HG02763 (cell line): ENCODE data around the gene NENF.
"Not testable (repeated sequence)": the region's sequence is repeated elsewhere in the genome, so short reads cannot be mapped to it uniquely, and the experiment has no call there.

ENCODE experiments used
- ATAC-seq: cut with Tn5 transposase; IDR thresholded peaks from one replicate; pipeline ENCODE4 v1.9.1; 2021; ENCODE audit warnings: mild to moderate bottlenecking, moderate library complexity; ENCODE audit not compliant: unreplicated experiment

NENF gene

GRCh38 chr1:212432661-212433576 lies at the start of gene NENF:
Gene NENF (plus strand): TSS chr1:212432920. CDS start chr1:212432944, 24 bp downstream.
- ATAC-seq = peak; percentile 99

DNA sequence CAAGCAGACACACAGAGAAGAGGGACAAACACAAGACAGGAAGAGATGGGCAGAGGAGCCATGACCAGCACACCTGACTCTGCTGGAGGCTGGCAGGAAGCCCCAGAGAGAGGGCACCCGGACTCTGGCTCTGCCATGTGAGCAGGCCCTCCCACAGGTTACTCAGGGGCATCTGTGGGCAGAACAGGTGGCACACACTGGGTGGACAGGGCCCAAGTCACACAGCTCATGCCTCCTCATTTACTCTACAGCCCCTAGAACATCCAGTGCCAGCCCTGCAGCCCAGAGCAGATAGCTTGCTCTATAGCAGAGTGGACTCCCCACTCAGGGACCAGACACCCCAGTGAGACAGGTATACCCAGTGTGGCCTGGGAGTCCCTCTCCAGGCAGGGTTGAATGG lies 46.7 kb upstream of the NENF start:
- no peak for ATAC-seq

DNA sequence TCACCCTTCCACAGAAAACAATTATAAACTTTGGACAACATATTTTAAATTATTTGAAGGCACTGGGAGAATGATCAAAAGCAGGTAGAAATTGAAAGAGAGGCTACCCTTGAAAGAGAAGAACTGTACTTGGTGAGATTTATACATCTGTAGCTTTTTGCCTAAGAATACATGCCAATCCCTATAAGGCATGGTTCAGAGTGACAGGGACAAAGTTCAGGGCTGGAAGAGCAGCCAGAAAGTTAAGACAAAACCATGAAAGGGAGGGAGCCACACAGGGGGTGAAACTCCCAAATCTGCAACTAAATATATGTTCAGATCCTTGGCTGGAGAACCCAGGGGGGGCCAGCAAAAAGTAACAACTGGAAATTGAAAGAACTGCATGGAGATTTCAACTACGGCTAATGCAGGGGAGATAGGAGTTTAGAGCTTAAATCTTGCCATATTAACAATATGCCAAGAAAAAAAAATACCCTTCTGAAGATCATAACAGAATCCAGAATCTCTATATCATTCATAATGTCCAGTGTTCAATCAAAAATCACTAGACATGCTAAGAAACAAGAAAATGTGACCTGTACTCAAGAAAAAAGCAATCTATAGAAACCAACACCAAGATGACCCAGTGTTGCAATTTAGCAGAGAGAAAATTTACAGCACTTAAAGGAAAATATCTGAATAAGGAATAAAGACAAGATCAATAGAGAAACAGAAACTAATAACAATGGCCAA lies 43.6 kb upstream of the NENF start:
- ATAC-seq = no peak

DNA sequence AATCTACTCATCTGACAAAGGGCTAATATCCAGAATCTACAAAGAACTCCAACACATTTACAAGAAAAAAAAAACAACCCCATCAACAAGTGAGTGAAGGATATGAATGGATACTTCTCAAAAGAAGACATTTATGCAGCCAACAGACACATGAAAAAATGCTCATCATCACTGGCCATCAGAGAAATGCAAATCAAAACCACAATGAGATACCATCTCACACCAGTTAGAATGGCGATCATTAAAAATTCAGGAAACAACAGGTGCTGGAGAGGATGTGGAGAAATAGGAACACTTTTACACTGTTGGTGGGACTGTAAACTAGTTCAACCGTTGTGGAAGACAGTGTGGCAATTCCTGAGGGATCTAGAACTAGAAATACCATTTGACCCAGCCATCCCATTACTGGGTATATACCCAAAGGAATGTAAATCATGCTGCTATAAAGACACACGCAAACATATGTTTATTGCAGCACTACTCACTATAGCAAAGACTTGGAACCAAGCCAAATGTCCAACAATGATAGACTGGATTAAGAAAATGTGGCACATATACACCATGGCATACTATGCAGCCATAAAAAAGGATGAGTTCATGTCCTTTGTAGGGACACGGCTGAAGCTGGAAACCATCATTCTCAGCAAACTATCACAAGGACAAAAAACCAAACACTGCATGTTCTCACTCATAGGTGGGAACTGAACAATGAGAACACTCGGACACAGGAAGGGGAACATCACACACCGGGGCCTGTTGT lies 36.9 kb upstream of the NENF start:
- not testable (repeated sequence) for ATAC-seq

DNA sequence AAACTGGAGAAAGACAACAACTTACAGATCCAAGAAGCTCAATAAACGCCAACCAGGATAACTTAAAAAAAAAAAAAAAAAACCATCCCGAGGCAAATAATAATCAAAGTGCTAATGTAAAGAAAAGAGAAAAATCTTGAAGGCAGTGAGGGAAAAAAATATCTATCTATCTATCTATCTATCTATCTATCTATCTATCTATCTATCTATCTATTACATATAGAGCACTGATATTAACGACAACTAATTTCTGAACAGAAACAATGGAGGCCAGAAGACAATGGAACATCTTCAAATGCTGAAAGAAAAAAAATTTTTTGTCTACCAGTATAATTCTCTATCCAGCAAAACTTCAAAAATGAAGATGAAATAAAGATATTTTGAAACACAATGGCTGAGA lies 36.1 kb upstream of the NENF start:
- no peak for ATAC-seq

DNA sequence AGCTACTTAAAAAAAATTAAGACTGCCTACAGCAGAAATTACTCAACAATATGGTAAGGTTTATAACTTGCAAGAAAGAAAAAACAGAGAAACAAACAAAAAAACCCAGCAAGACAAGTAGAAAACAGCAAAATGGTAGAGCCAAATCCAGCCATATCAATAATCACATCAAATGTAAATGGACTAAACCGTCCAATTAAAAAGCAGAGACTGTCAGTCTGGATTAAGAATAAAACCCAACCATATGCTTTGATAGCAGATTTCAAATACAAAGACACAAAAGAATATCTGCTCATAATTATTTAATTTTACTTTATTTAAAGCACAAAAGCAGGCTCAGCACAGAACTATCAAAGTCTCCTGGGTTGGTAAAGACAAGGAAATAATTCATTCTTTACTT lies 35.5 kb upstream of the NENF start:
- ATAC-seq = no peak

DNA sequence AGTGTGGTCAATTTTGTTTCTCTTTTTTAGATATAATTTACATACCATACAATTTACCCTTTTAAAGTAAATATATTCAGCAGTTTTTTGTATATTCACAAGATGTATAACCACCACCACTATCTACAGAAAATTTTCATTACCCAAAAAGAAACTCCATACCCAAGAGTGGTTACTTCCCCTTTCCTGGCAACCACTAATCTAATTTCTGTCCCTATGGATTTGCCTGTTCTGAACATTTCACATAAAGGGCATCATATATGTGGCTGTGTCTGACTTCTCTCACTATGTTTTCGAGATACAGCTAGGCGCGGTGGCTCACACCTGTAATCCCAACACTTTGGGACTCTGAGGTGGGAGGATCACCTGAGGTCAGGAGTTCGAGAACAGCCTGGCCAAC lies 31.7 kb upstream of the NENF start:
- no peak for ATAC-seq

- no peak for ATAC-seq
Observed at GRCh38 chr1:212401838-212402582, 30.7 kb upstream of the NENF start.

GRCh38 chr1:212402666-212403321 lies 29.9 kb upstream of the NENF start:
- no peak for ATAC-seq

- ATAC-seq = no peak
Observed at GRCh38 chr1:212410231-212410820, 22.4 kb upstream of the NENF start.

- no peak for ATAC-seq
Observed at GRCh38 chr1:212412374-212412773, 20.3 kb upstream of the NENF start.

DNA sequence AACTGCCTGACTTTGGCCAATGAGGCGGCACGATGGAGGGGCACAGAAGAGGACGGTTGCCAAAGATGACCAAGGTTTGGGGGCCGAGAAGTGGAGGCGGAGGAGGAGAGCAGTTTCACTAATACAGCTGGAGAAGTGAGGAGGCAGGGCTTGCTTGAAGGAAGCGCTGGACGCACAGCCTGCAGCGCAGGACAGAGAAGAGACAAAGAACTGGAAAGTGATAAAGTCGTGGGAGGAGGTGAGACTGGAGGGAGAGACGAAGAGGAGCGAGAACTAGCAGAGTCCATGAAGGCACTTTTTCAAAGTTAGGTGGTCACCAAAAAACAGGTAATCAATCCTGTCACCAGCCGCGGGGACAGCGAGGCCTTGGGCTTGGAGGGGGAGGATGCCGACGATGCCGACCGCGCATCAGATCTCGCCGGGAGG lies 18.8 kb upstream of the NENF start:
- no peak for ATAC-seq

- peak; percentile 96 for ATAC-seq
Observed at GRCh38 chr1:212414328-212415106, 18.2 kb upstream of the NENF start, which contains the start of gene PACC1. Gene PACC1 (minus strand): TSS chr1:212414886. CDS start chr1:212414757, 129 bp downstream.

GRCh38 chr1:212415107-212415841 lies 17.4 kb upstream of the NENF start:
- ATAC-seq = no peak

- no peak for ATAC-seq
Observed at GRCh38 chr1:212421165-212421564, 11.6 kb upstream of the NENF start.

- no peak for ATAC-seq
Observed at GRCh38 chr1:212423879-212424278, 8.8 kb upstream of the NENF start.

DNA sequence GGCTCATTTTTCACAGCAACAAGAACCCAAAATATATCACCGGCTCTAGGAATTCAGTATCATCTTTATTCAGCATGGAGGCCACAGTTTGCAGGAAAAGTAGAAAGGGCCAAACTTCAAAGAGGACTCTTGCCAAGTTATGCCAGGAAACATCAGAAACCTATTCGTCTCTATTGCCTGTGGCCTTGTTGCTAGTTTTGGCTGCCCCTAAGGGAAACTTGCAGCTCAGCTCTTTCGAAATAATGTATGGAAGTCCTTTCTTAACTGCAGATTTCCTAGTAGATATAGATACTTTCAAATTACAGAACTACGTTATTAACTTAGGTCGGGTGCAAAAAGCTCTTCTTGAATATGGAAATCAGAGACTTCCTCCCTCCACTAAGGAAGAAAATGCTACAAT lies 4.2 kb upstream of the NENF start:
- ATAC-seq = no peak

- no peak for ATAC-seq
Observed at GRCh38 chr1:212430416-212430815, 2.3 kb upstream of the NENF start.
